H9 (cell line): ENCODE results near the gene MRPL27. TPM values are rescaled to one million over a fixed set of nuclear protein-coding genes. Genes with fewer than 3 reads are reported as not detected.

Experiments used
- DNase-seq: peaks from one replicate; pipeline ENCODE4 v3.0.0-alpha.2; 2017
- H2AFZ ChIP-seq: one replicate; pipeline ENCODE4 v1.6.1; 2013; ENCODE audit warnings: mild to moderate bottlenecking, low read length, control low read depth, moderate library complexity
- H2AK5ac ChIP-seq: 2 replicates; pipeline ENCODE4 v1.6.1; 2013; ENCODE audit warnings: low read length, control low read depth, mixed read lengths; ENCODE audit not compliant: insufficient read length
- H2BK120ac ChIP-seq: one replicate; pipeline ENCODE4 v1.6.1; 2013; ENCODE audit warnings: low read depth, mild to moderate bottlenecking, low read length, control low read depth, inconsistent platforms; ENCODE audit not compliant: poor library complexity, severe bottlenecking
- H2BK12ac ChIP-seq: 2 replicates; pipeline ENCODE4 v1.6.1; 2013; ENCODE audit warnings: low read length, control low read depth, mixed read lengths, low read depth; ENCODE audit not compliant: insufficient read length
- H2BK15ac ChIP-seq: 2 replicates; pipeline ENCODE4 v1.6.1; 2013; ENCODE audit warnings: low read depth, low read length, control low read depth
- H2BK20ac ChIP-seq: one replicate; pipeline ENCODE4 v1.6.1; 2013; ENCODE audit warnings: low read depth, mild to moderate bottlenecking, low read length, control low read depth, inconsistent platforms; ENCODE audit not compliant: poor library complexity, severe bottlenecking
- H2BK5ac ChIP-seq: 2 replicates; pipeline ENCODE4 v1.6.1; 2013; ENCODE audit warnings: low read length, control low read depth, mixed read lengths; ENCODE audit not compliant: insufficient read length
- H3K14ac ChIP-seq: 2 replicates; pipeline ENCODE4 v1.6.1; 2013; ENCODE audit warnings: low read length, control low read depth; ENCODE audit not compliant: insufficient read depth
- H3K18ac ChIP-seq: 2 replicates; pipeline ENCODE4 v1.6.1; 2013; ENCODE audit warnings: low read depth, mild to moderate bottlenecking, mixed read lengths, low read length, control low read depth; ENCODE audit not compliant: insufficient read length
- H3K23ac ChIP-seq: 2 replicates; pipeline ENCODE4 v1.6.1; 2013; ENCODE audit warnings: low read length, control low read depth, mixed read lengths, low read depth; ENCODE audit not compliant: insufficient read length
- H3K23me2 ChIP-seq: 2 replicates; pipeline ENCODE4 v1.6.1; 2013; ENCODE audit warnings: low read depth, mild to moderate bottlenecking, mixed read lengths, low read length, control low read depth; ENCODE audit not compliant: insufficient read length, poor library complexity, severe bottlenecking
- H3K27ac ChIP-seq: 2 replicates; pipeline ENCODE4 v1.5.1; 2013; ENCODE audit warnings: low read length, control low read depth, mixed read lengths, low read depth; ENCODE audit not compliant: insufficient read length
- H3K27me3 ChIP-seq: 2 replicates; pipeline ENCODE4 v1.6.1; 2013; ENCODE audit warnings: low read length, control low read depth, inconsistent platforms; ENCODE audit not compliant: insufficient read depth
- H3K4ac ChIP-seq: 2 replicates; pipeline ENCODE4 v1.6.1; 2013; ENCODE audit warnings: low read depth, mild to moderate bottlenecking, control low read depth, inconsistent platforms, low read length, moderate library complexity
- H3K4me1 ChIP-seq: 2 replicates; pipeline ENCODE4 v1.6.1; 2013; ENCODE audit warnings: low read length, control low read depth, inconsistent platforms; ENCODE audit not compliant: insufficient read depth
- H3K4me2 ChIP-seq: 2 replicates; pipeline ENCODE4 v1.6.1; 2013; ENCODE audit warnings: low read length, control low read depth, mixed read lengths; ENCODE audit not compliant: insufficient read length, insufficient read depth
- H3K56ac ChIP-seq: 2 replicates; pipeline ENCODE4 v1.6.1; 2013; ENCODE audit warnings: low read depth, mild to moderate bottlenecking, mixed read lengths, low read length, control low read depth; ENCODE audit not compliant: insufficient read length
- H3K79me1 ChIP-seq: 2 replicates; pipeline ENCODE4 v1.6.1; 2013; ENCODE audit warnings: low read depth, mild to moderate bottlenecking, moderate library complexity, low read length, control low read depth, inconsistent platforms; ENCODE audit not compliant: insufficient read depth, poor library complexity, severe bottlenecking
- H3K79me2 ChIP-seq: 2 replicates; pipeline ENCODE4 v1.6.1; 2013; ENCODE audit warnings: low read length, control low read depth, inconsistent platforms; ENCODE audit not compliant: insufficient read depth
- H3K9ac ChIP-seq: 2 replicates; pipeline ENCODE4 v1.6.1; 2013; ENCODE audit warnings: low read length, control low read depth, mixed read lengths; ENCODE audit not compliant: insufficient read length; ENCODE audit errors: extremely low read depth
- H3K9me3 ChIP-seq: one replicate; pipeline ENCODE4 v1.6.1; 2013; ENCODE audit warnings: low read depth, low read length, inconsistent platforms; ENCODE audit not compliant: control insufficient read depth
- H3T11ph ChIP-seq: one replicate; pipeline ENCODE4 v1.6.1; 2013; ENCODE audit warnings: mild to moderate bottlenecking, low read length, control low read depth, inconsistent platforms
- H4K20me1 ChIP-seq: one replicate; pipeline ENCODE4 v1.6.1; 2013; ENCODE audit not compliant: control insufficient read depth, insufficient read length, insufficient read depth
- H4K5ac ChIP-seq: 2 replicates; pipeline ENCODE4 v1.6.1; 2013; ENCODE audit warnings: low read depth, mild to moderate bottlenecking, mixed read lengths, low read length, control low read depth; ENCODE audit not compliant: insufficient read length
- H4K8ac ChIP-seq: replicated peaks from 2 replicates; pipeline ENCODE4 v1.6.1; 2013; ENCODE audit warnings: low read length, control low read depth, mixed read lengths, low read depth; ENCODE audit not compliant: insufficient read length
- H4K91ac ChIP-seq: 2 replicates; pipeline ENCODE4 v1.6.1; 2013; ENCODE audit warnings: low read depth, mild to moderate bottlenecking, moderate library complexity, mixed read lengths, low read length, control low read depth; ENCODE audit not compliant: insufficient read length
- H3K27ac Mint-ChIP-seq, 3 experiments: 2 replicates in 2 of 3; 3 replicates in 1 of 3; pipeline ENCODE4 v1.8.0; 2020 to 2021; ENCODE audit warnings: mixed read lengths in 3 of 3, mild to moderate bottlenecking in 1 of 3, moderate library complexity in 1 of 3
- H3K27me3 Mint-ChIP-seq: 2 replicates; pipeline ENCODE4 v1.8.0; 2021; ENCODE audit warnings: low read depth, mild to moderate bottlenecking, moderate library complexity, mixed read lengths
- H3K36me3 Mint-ChIP-seq, 3 experiments: 2 replicates in 2 of 3; 3 replicates in 1 of 3; pipeline ENCODE4 v1.8.0; 2020 to 2021; ENCODE audit warnings: low read depth in 3 of 3, mixed read lengths in 3 of 3; ENCODE audit not compliant: insufficient read depth in 1 of 3
- H3K4me1 Mint-ChIP-seq, 2 experiments: 2 replicates each; pipeline ENCODE4 v1.8.0; 2020; ENCODE audit warnings: mixed read lengths in 2 of 2
- H3K4me3 Mint-ChIP-seq, 2 experiments: 2 replicates in 1 of 2; 3 replicates in 1 of 2; pipeline ENCODE4 v1.8.0; 2020 to 2021; ENCODE audit warnings: mild to moderate bottlenecking in 2 of 2, mixed read lengths in 2 of 2, moderate library complexity in 1 of 2
- H3K9me3 Mint-ChIP-seq, 2 experiments: 2 replicates in 1 of 2; 3 replicates in 1 of 2; pipeline ENCODE4 v1.8.0; 2020; ENCODE audit warnings: mild to moderate bottlenecking in 2 of 2, mixed read lengths in 2 of 2, moderate library complexity in 1 of 2
- CTCF ChIP-seq: fragments of 200-600 bp; sonication (generic); conservative IDR thresholded peaks from 3 replicates; pipeline ENCODE4 v1.8.0; 2021; ENCODE audit warnings: antibody characterized with exemption, mild to moderate bottlenecking
- WGBS: extraction: QIAGEN DNeasy Blood & Tissue Kit; methylation state at CpG from one replicate; pipeline ENCODE4 v1.1.7; 2013; ENCODE audit warnings: missing lambda C conversion rate, low lambda C conversion rate, mixed read lengths; ENCODE audit not compliant: insufficient read length; ENCODE audit errors: extremely low coverage; 5-methylcytosine and 5-hydroxymethylcytosine counted together
- total RNA-seq: library from RNA; stranded (reverse); gene quantifications from 2 replicates; pipeline ENCODE4 v1.2.1, GENCODE V29; 2021

Gene MRPL27
- total RNA-seq, 1 experiment from 2014 or later: 85.9 TPM

- Histone ChIP-seq H3T11ph (no peak overlapping the region), H3K79me1 (no peaks in the 10 kb centered on the region), H2AFZ (no peak overlapping the region), H4K8ac (no peak overlapping the region), H3K56ac (no peak overlapping the region), H2BK120ac (no peak overlapping the region), H3K9me3 (no peaks in the 10 kb centered on the region), H3K4me2 (no peak overlapping the region), H2AK5ac (no peak overlapping the region), H4K20me1 (no peaks in the 10 kb centered on the region), H3K14ac (no peak overlapping the region), H4K5ac (no peak overlapping the region), H4K91ac (no peak overlapping the region), H2BK5ac (no peak overlapping the region), H3K23ac (no peak overlapping the region), H3K18ac (no peak overlapping the region), H2BK20ac (no peak overlapping the region), H3K4ac (no peak overlapping the region), H3K4me1 (peaks cover 5% of the 10 kb centered on the region; the same call in 1 of the 2 replicates), H3K23me2 (no peaks in the 10 kb centered on the region), H2BK12ac (no peak overlapping the region), H3K27me3 (no peaks in the 10 kb centered on the region), H3K79me2 (no peaks in the 10 kb centered on the region), H3K9ac (no peak overlapping the region), H2BK15ac (no peak overlapping the region), H3K27ac (no peak overlapping the region)
- no peak for TF ChIP-seq CTCF
- no peak overlapping the region for H3K27ac Mint-ChIP-seq
- no peak for DNase-seq
- peaks cover 5% of the 10 kb centered on the region in 2 experiments; a peak in 3 of 4 replicates for H3K4me1 Mint-ChIP-seq
- H3K27me3 Mint-ChIP-seq: no peaks in the 10 kb centered on the region; the same call in none of the 2 replicates
- H3K4me3 Mint-ChIP-seq: no peak overlapping the region
- WGBS: no CpG with 5 or more reads among the region's 7 CpGs
- no peaks in the 10 kb centered on the region for H3K36me3 Mint-ChIP-seq
- H3K9me3 Mint-ChIP-seq: no peaks in the 10 kb centered on the region
These were observed 50.7 kb downstream of the MRPL27 start for GRCh38 chr17:50322271-50322670.
